Measurements from ENCODE around the gene EML1.
A peak's percentile ranks its signal among the peaks of the same experiment; 100 is the strongest.

EML1 gene

DNA sequence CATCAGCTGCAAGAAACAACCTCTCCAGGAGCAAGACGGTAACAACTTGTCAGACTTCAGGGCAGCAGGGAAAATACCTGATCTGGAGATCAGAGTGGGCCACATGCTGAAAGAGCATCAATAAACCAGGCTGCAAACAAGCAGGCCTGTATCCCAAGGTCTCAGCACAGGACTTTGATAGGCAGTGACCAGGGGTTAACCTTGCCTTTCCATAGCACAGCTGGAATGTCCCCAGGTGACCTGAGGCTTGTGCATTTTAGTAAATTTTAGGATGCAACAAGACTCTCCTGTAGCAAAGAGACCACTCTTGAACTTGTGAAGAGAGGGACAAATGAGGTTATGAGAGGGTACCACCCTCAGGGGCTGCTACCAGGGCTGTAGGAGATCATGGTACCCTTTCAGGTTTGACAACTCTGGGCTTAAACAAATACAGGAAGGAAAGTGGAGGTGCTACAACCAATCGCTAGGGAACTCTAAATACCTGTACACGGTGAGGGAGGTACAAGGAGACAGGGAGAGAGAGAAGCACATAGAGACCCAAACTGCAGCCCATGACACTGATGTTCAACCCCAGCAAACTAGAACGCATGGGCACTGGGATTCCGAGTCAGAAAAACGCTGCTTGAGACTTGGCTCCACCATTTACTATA lies 176.6 kb downstream of the EML1 start:
- DNase-seq, result no peak
- Mint-ChIP-seq H3K9me3 (no peaks in the 10 kb centered on the region), H3K4me1 (peaks cover 17% of the 10 kb centered on the region), H3K27me3 (peaks cover 56% of the 10 kb centered on the region), H3K4me3 (peak overlapping the region; percentile 64), H3K27ac (no peak overlapping the region), H3K36me3 (no peaks in the 10 kb centered on the region)
- CTCF ChIA-PET, result no interaction called here

DNA sequence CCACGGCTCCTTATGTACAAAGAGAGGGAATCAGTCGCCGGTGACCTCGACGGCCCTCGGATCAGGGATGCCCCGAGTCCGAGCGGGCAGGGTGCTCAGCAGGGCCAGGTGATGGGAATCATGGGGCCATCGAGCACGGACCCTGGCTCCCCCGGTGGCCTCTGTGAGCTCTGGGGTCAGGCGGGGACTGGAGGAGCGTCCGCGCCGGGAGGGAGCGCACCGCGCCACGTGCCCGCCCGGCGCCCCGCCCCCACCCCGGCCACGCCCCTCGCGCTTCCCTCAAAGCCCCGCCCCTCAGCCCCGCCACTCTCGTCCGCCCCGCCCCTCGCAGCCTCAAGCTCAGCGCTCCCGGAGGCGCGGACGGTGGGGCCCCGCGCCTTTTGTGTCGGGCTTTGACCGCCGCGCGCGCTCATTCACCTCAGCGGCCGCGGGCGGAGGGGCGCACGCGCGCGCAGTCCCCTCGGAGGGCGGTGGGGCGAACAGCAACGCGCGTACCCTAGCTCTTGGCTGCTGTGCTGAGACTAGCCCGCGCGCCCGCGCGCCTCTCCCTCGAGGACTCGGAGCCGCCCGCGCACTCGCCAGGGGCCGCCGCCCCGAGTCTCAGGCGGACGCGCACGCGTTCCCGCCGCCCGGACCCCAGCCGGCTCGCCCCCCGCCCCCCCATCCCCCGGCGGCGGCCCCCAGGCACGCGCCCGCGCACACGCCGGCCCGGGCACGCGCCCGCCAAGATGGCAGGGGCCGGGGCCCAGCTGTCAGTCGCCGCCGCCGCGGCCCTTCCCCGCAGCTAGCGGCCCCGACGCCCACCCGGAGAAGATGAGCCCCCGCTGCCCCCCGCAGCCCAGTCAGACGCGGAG lies 178.1 kb downstream of the EML1 start:
- no peaks in the 10 kb centered on the region for H3K36me3 Mint-ChIP-seq
- CTCF ChIA-PET, result interaction anchor here (1.6 kb wide), 1 partner anchor 222 kb away, joined by 5 read pairs; no protein-coding TSS in a partner anchor
- peaks cover 17% of the 10 kb centered on the region for H3K4me1 Mint-ChIP-seq
- peaks cover 50% of the 10 kb centered on the region for H3K27me3 Mint-ChIP-seq
- H3K9me3 Mint-ChIP-seq, result no peaks in the 10 kb centered on the region
- peak overlapping the region; percentile 64 for H3K4me3 Mint-ChIP-seq
- no peak overlapping the region for H3K27ac Mint-ChIP-seq
- DNase-seq, result peak; percentile 85

DNA sequence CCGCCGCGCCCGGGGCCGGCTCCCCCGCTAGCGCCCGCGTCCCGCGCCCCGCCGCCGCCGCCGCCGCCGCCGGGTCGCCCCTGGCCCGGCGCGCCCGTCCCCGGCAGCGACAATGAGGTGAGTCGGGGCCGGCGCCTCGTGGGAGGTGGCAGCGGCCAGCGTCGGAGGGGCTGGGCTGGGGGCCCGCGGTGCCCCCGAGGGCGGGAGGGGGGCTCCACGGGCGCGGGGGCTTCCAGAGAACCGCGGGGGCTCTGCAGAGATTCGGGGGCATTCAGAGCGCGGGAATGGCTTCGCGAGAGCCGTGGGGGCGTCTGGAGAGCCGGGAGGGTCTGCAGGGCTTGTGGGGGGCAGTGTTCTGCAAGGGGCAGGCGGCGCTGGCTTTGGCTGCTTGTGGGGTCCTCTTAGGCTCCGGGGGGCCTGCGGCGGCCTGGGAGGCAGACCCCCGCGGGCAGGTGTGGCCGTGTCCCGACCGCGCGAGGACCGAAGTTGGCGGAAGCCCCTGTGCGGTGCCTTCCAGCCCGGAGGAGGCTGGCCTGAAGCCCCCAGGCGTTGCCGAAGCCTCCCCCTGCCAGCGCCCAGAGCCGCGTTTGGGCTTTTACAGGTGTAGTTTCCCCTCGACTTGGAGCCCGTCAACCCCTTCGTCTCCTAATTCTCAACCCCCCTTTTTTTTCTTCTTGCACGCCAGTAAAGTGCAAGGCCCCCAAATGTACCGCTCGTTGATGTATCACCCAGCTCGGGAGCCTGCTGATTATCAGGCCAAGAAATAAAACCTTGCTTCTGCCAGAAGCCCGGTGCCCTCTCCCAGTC lies 178.9 kb downstream of the EML1 start:
- CTCF ChIA-PET, result interaction anchor here (0.5 to 1.6 kb wide), 4 partner anchors 10 to 221 kb away, joined by 3 to 5 read pairs (median 3); no protein-coding TSS in a partner anchor
- Mint-ChIP-seq H3K9me3 (no peaks in the 10 kb centered on the region), H3K27ac (peak overlapping the region; percentile 68)

DNA sequence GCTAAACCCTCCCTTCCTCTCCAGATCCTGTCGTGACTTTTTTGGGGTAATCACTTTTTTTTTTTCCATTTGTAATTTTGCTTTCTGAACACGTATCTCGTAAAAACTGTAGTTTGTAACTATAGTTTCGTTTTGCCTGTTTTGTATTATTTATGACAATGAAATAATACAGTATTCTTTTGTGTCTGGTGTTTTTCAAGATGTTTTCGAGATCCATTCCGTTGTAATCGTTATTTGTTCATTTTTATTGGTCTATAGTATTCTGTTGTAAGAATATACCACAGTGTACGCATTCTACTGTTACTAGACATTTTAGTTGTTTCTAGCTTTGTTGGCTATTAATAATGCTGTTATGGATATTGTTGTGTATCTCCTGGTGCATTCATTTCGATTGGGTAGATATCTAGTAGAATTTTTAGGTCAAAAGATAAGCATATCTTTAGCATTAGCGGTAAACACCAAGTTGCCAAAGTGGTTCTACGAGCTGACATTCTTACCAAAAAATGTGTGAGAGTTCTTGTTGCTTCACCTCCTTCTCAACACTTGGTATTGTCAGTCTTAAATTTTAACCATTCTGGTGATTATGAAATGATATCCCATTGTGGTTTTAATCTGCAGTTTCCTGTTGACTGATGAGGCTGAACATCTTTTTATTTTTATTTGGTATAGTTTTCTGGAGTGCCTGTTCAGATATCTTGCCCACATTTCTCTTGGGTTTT lies 179.7 kb downstream of the EML1 start:
- Mint-ChIP-seq H3K36me3 (no peaks in the 10 kb centered on the region), H3K4me3 (peak overlapping the region; percentile 79), H3K4me1 (peaks cover 17% of the 10 kb centered on the region), H3K27ac (peak overlapping the region; percentile 68), H3K27me3 (peaks cover 34% of the 10 kb centered on the region), H3K9me3 (no peaks in the 10 kb centered on the region)
- CTCF ChIA-PET, result interaction anchor here (0.5 to 1.6 kb wide), 3 partner anchors 9 to 13 kb away, joined by 3 read pairs; no protein-coding TSS in a partner anchor
- no peak for DNase-seq

More for the DNA sequence above, 178.9 kb downstream of the EML1 start:
- Mint-ChIP-seq H3K4me1 (peaks cover 17% of the 10 kb centered on the region), H3K27me3 (peaks cover 42% of the 10 kb centered on the region), H3K36me3 (no peaks in the 10 kb centered on the region), H3K4me3 (peak overlapping the region; percentile 79)
- peak; percentile 39 for DNase-seq

DNA sequence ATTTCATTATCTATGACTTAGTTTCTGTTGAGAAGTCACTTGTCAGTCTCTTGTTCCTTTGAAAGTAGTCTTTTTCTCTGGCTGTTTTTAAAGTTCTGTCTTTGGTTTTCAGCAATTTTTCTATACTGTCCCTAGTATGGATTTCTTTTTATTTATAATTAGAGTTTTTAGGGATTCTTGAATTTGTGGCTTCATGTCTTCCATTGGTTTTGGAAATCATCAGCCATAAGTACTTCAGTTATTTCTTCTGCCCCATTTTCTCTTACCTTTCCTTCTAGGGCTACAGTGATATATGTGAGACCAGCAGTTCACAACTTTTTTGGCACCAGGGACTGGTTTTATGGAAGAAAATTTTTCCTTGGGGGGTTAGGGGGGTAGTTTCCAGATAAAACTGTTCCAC lies 182.0 kb downstream of the EML1 start:
- H3K4me3 Mint-ChIP-seq, result no peak overlapping the region
- H3K27ac Mint-ChIP-seq, result no peak overlapping the region
- H3K4me1 Mint-ChIP-seq, result peaks cover 17% of the 10 kb centered on the region
- peaks cover 12% of the 10 kb centered on the region for H3K27me3 Mint-ChIP-seq
- no peaks in the 10 kb centered on the region for H3K36me3 Mint-ChIP-seq
- DNase-seq, result no peak
- H3K9me3 Mint-ChIP-seq, result no peaks in the 10 kb centered on the region
- CTCF ChIA-PET, result interaction anchor here (2.3 kb wide), 1 partner anchor 8 kb away, joined by 13 read pairs; no protein-coding TSS in a partner anchor

DNA sequence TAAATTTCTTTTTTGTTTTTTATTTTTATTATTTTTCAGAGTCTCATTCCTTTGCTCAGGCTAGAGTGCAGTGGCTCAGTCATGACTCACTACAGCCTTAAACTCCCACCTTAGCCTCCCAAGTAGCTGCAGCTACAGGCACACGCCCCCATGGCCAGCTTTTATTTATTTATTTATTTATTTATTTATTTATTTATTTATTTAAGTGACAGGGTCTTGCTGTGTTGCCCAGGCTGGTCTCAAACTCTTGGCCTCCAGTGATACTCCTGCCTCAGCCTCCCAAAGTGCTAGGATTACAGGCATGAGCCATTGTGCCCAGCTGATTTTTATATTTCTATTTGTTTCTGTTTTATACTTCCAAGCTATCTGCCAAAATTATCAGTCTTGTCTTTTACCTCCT lies 182.8 kb downstream of the EML1 start:
- peaks cover 5% of the 10 kb centered on the region for H3K27me3 Mint-ChIP-seq
- H3K4me1 Mint-ChIP-seq, result peaks cover 14% of the 10 kb centered on the region
- no peak overlapping the region for H3K4me3 Mint-ChIP-seq
- no peak overlapping the region for H3K27ac Mint-ChIP-seq
- H3K36me3 Mint-ChIP-seq, result no peaks in the 10 kb centered on the region
- CTCF ChIA-PET, result interaction anchor here (2.0 to 2.3 kb wide), 2 partner anchors 7 to 132 kb away, joined by 7 to 13 read pairs; no protein-coding TSS in a partner anchor
- no peak for DNase-seq
- H3K9me3 Mint-ChIP-seq, result no peaks in the 10 kb centered on the region

DNA sequence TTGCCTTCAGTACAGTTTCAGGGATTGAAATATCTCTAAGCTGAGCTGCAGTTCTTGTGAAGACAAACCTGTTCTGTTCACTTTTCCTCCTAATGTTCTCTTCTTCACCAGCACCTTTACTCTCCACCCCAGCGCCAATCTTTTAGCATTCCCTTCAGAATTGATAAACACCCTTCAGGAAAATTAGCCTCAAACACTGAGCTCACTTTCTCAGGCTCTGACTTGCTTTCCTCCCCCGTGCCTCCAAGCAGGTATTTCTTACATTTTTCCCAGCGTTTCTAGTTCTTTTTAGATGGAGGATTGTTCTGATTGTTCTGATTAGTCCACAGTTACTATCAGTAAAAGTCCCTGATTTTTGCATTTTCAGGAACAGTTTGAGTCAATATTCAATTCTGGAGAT lies 183.5 kb downstream of the EML1 start:
- Mint-ChIP-seq H3K4me3 (no peak overlapping the region), H3K36me3 (no peaks in the 10 kb centered on the region), H3K9me3 (no peaks in the 10 kb centered on the region), H3K4me1 (peaks cover 14% of the 10 kb centered on the region), H3K27ac (no peak overlapping the region), H3K27me3 (peaks cover 5% of the 10 kb centered on the region)
- no peak for DNase-seq
- CTCF ChIA-PET, result interaction anchor here (2.0 kb wide), 1 partner anchor 132 kb away, joined by 7 read pairs; no protein-coding TSS in a partner anchor

DNA sequence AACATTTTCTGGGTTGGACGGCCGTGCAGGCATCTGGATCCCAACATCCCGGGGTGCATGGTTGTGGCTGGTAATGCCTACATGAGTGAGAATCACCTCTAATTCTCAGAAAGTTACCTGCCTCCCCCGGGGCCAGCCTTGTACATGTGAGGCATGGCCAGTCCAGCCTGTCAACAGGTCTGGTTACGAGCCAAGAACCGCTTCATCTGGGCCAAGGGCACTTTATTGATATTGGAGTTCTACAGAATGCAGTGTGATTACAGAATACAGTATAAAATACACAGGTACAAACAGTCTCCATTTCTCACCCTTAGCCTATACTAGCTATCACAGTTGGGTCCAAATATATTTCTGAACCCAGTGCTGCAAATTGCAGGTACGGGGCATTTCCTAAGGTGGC lies 187.1 kb downstream of the EML1 start:
- H3K4me3 Mint-ChIP-seq, result no peak overlapping the region

DNA sequence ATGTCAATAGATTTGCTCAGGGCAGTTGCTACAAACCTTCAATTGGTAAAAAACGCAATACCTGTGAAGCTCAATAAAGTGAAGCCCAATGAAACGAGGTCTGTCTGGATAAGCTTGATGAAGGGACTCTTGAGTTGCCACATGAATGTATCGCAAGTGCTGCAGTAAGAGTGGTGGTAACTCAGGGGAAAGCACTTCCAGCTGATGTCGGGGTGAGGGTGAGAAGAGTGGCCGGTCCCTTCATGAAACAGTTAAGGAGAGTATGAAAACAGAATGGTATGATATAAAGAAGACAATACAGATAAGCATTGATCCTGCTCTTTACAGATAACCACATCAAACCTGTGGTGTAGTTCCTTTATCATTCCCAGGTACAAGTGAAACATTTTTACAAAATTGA lies 188.6 kb downstream of the EML1 start:
- Mint-ChIP-seq H3K4me3 (no peak overlapping the region), H3K9me3 (peaks cover 5% of the 10 kb centered on the region), H3K27me3 (no peaks in the 10 kb centered on the region), H3K27ac (no peak overlapping the region), H3K36me3 (no peaks in the 10 kb centered on the region), H3K4me1 (peaks cover 17% of the 10 kb centered on the region)
- CTCF ChIA-PET, result interaction anchor here (0.5 to 6.4 kb wide), 14 partner anchors 9 to 211 kb away, joined by 3 to 67 read pairs (median 4); no protein-coding TSS in a partner anchor
- no peak for DNase-seq

More for the DNA sequence above, 187.1 kb downstream of the EML1 start:
- DNase-seq, result no peak
- no peaks in the 10 kb centered on the region for H3K27me3 Mint-ChIP-seq
- peaks cover 17% of the 10 kb centered on the region for H3K4me1 Mint-ChIP-seq
- H3K9me3 Mint-ChIP-seq, result no peaks in the 10 kb centered on the region
- H3K27ac Mint-ChIP-seq, result no peak overlapping the region
- CTCF ChIA-PET, result interaction anchor here (3.7 to 6.4 kb wide), 2 partner anchors 45 to 212 kb away, joined by 24 to 67 read pairs; no protein-coding TSS in a partner anchor
- H3K36me3 Mint-ChIP-seq, result no peaks in the 10 kb centered on the region

DNA sequence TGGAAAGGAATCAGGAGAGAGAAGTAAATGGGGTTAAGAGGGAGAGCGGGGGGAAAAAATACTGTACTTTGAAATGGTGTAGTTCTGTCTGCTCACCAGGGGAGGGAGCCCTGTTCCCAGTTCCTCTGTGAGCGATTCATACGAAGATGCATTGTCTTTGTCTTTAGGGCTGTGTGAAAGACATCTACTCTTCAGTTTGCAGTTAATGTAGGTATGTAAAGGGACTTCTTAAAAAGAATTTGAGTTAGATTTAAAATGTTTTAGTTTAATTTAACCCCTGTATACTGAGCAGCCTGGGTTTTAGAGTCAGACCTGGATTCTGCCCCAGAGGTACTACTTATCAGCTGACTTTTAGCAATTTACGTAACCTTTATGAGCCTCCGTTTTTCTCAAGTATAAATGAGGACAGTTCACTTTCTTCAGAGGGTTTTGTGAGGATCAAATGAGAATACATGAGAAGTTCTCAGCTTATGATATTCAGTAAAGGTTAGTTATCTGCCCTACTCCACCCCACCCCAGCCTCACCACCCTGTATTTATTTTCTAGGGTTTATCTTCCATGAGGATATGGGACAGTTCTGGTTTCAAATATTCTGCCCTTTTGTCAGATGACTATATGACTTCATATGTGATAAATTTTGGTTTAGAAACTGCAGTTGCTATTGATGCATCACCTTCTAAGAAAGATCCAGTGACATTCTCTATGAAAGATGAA lies 189.5 kb downstream of the EML1 start:
- DNase-seq, result peak; percentile 71
- H3K4me1 Mint-ChIP-seq, result peaks cover 17% of the 10 kb centered on the region
- no peaks in the 10 kb centered on the region for H3K27me3 Mint-ChIP-seq
- peaks cover 5% of the 10 kb centered on the region for H3K9me3 Mint-ChIP-seq
- CTCF ChIA-PET, result interaction anchor here (0.9 to 6.4 kb wide), 20 partner anchors 8 to 210 kb away, joined by 3 to 67 read pairs (median 4); no protein-coding TSS in a partner anchor
- no peaks in the 10 kb centered on the region for H3K36me3 Mint-ChIP-seq
- no peak overlapping the region for H3K4me3 Mint-ChIP-seq
- H3K27ac Mint-ChIP-seq, result no peak overlapping the region

DNA sequence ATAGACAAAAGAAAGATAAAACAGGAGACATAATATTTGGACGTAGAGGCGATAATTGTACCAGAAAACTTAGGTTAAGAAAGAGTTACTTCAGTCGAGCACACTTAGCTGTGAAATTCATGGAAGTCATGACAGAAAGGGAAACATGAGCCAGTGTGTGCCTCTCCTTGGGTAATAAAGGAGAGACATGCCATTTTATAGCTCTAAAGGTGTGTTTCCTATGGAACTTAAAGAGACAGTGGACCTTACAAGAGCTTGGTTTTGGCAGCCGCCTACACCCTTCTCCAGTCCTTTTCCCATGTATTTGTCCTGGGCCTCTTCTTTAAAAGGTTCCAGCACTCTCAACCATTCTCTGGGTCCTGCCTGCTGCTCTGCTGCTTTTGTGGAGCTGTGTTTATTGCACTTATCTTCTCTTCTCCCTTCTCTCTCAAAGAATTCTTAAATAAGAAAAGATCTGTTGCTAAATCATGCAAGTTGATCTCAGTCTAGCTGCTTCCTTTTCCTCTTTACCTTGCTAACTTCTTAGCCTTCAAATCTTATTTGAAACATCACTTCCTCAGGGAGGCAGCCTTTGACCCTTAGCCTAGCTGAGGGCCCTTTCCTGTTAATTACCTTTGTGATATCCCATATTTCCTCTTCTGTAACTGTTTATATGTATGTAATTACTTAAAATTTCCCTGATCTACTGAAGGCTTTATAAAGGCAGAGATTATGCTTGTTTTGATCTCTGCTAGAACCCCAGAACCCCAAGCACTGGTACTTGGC lies 190.2 kb downstream of the EML1 start:
- Mint-ChIP-seq H3K4me3 (no peak overlapping the region), H3K27ac (peak overlapping the region; percentile 22), H3K27me3 (no peaks in the 10 kb centered on the region), H3K36me3 (no peaks in the 10 kb centered on the region), H3K9me3 (peaks cover 5% of the 10 kb centered on the region), H3K4me1 (peaks cover 17% of the 10 kb centered on the region)
- DNase-seq, result no peak
- CTCF ChIA-PET, result interaction anchor here (0.9 to 6.4 kb wide), 18 partner anchors 9 to 209 kb away, joined by 3 to 67 read pairs (median 4); no protein-coding TSS in a partner anchor

DNA sequence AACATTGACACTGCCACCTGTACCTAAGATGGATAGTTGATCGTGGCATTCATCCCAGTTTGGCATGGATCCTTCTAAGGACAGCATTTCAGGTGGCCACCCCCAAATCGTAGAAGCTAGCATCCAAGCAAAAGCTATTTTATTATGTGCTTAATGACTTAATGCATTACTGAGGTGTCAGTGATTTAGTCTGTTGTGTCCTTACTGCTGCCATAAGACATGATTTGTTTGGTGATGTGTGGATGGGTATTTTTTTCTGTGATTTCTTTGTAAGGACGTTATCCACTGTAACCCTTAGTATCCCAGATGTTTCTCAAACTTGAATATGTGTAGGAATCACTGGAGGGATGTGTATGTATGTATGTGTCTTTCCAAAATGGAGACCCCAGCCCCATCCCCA lies 190.8 kb downstream of the EML1 start:
- H3K9me3 Mint-ChIP-seq, result peaks cover 5% of the 10 kb centered on the region
- no peak for DNase-seq
- H3K4me3 Mint-ChIP-seq, result no peak overlapping the region
- peaks cover 17% of the 10 kb centered on the region for H3K4me1 Mint-ChIP-seq
- CTCF ChIA-PET, result interaction anchor here (0.9 to 6.4 kb wide), 10 partner anchors 8 to 209 kb away, joined by 3 to 67 read pairs (median 15); no protein-coding TSS in a partner anchor
- H3K27ac Mint-ChIP-seq, result no peak overlapping the region
- no peaks in the 10 kb centered on the region for H3K36me3 Mint-ChIP-seq
- H3K27me3 Mint-ChIP-seq, result no peaks in the 10 kb centered on the region
